HG03045 (cell line): ENCODE data around the gene ADGRL2.

Experiments
- ATAC-seq: cut with Tn5 transposase; IDR thresholded peaks from one replicate; pipeline ENCODE4 v1.9.1; 2021; ENCODE audit warnings: mild to moderate bottlenecking, moderate library complexity; ENCODE audit not compliant: unreplicated experiment

Gene ADGRL2

GRCh38 chr1:81894867-81895266 is 94.1 kb downstream of the ADGRL2 start:
- ATAC-seq = no peak

GRCh38 chr1:81899214-81899821 is 98.6 kb downstream of the ADGRL2 start:
- ATAC-seq = no peak

- no peak for ATAC-seq
Observed at GRCh38 chr1:81907575-81907974, 106.8 kb downstream of the ADGRL2 start.

- no peak for ATAC-seq
Observed at GRCh38 chr1:81912383-81912782, 111.6 kb downstream of the ADGRL2 start.

GRCh38 chr1:81915937-81916336 is 115.2 kb downstream of the ADGRL2 start:
- no peak for ATAC-seq

GRCh38 chr1:81920245-81920740 is 119.6 kb downstream of the ADGRL2 start:
- ATAC-seq = no peak

- ATAC-seq = no peak
Observed at GRCh38 chr1:81920886-81921285, 120.2 kb downstream of the ADGRL2 start.

- no peak for ATAC-seq
Observed at GRCh38 chr1:81921344-81921743, 120.6 kb downstream of the ADGRL2 start.

- ATAC-seq = no peak
Observed at GRCh38 chr1:81921851-81922462, 121.2 kb downstream of the ADGRL2 start.

GRCh38 chr1:81922955-81923354 is 122.2 kb downstream of the ADGRL2 start:
- no peak for ATAC-seq

- no peak for ATAC-seq
Observed at GRCh38 chr1:81929106-81929505, 128.4 kb downstream of the ADGRL2 start.

GRCh38 chr1:81936853-81937252 is 136.1 kb downstream of the ADGRL2 start:
- no peak for ATAC-seq

- no peak for ATAC-seq
Observed at GRCh38 chr1:81937791-81938450, 137.2 kb downstream of the ADGRL2 start.

- ATAC-seq = no peak
Observed at GRCh38 chr1:81948495-81948894, 147.8 kb downstream of the ADGRL2 start.

- no peak for ATAC-seq
Observed at GRCh38 chr1:81949421-81949820, 148.7 kb downstream of the ADGRL2 start.

GRCh38 chr1:81950037-81950436 is 149.3 kb downstream of the ADGRL2 start:
- no peak for ATAC-seq

- no peak for ATAC-seq
Observed at GRCh38 chr1:81950591-81951244, 150.0 kb downstream of the ADGRL2 start.

GRCh38 chr1:81954534-81955020 is 153.8 kb downstream of the ADGRL2 start:
- ATAC-seq = no peak

GRCh38 chr1:81967951-81968350 is 167.2 kb downstream of the ADGRL2 start:
- no peak for ATAC-seq

GRCh38 chr1:81970416-81970815 is 169.7 kb downstream of the ADGRL2 start:
- ATAC-seq = no peak

GRCh38 chr1:81974222-81974841 is 173.6 kb downstream of the ADGRL2 start:
- ATAC-seq = no peak
